Parathyroid adenoma (tissue), 2 donors: Measurements from ENCODE around the gene GGT5.

Experiments used
- H2AFZ ChIP-seq: fragments of 300-600 bp; sonication (generic); one replicate; pipeline ENCODE4 v1.7.0; 2017; ENCODE audit warnings: antibody characterized with exemption, mild to moderate bottlenecking
- H3K27ac ChIP-seq: fragments of 300-600 bp; sonication (generic); one replicate; pipeline ENCODE4 v1.7.0; 2017
- H3K27me3 ChIP-seq: fragments of 300-600 bp; sonication (generic); one replicate; pipeline ENCODE4 v1.7.0; 2017; ENCODE audit warnings: low read length; ENCODE audit not compliant: control insufficient read depth, insufficient read depth
- H3K36me3 ChIP-seq: fragments of 300-600 bp; sonication (generic); one replicate; pipeline ENCODE4 v1.7.0; 2017; ENCODE audit warnings: low read length; ENCODE audit not compliant: control insufficient read depth, insufficient read depth
- H3K4me1 ChIP-seq: fragments of 300-600 bp; sonication (generic); one replicate; pipeline ENCODE4 v1.7.0; 2017; ENCODE audit warnings: control low read depth
- H3K4me2 ChIP-seq: fragments of 300-600 bp; sonication (generic); one replicate; pipeline ENCODE4 v1.7.0; 2017; ENCODE audit warnings: low read length
- H3K4me3 ChIP-seq: fragments of 300-600 bp; sonication (generic); one replicate; pipeline ENCODE4 v1.7.0; 2017; ENCODE audit warnings: low read depth, low read length
- H3K79me2 ChIP-seq: fragments of 300-600 bp; sonication (generic); one replicate; pipeline ENCODE4 v1.7.0; 2017; ENCODE audit warnings: control low read depth
- H3K9ac ChIP-seq: fragments of 300-600 bp; sonication (generic); one replicate; pipeline ENCODE4 v1.7.0; 2017; ENCODE audit warnings: mild to moderate bottlenecking
- H3K9me3 ChIP-seq: fragments of 300-600 bp; sonication (generic); one replicate; pipeline ENCODE4 v1.7.0; 2017; ENCODE audit warnings: low read length; ENCODE audit not compliant: control insufficient read depth
- CTCF ChIP-seq: fragments of 300-600 bp; sonication (generic); IDR thresholded peaks from one replicate; pipeline ENCODE4 v1.7.0; 2017; ENCODE audit warnings: antibody characterized with exemption, mild to moderate bottlenecking
- donor health status: primary hyperparathyroidism.

GGT5 gene

GRCh38 chr22:24225951-24226350, 18.9 kb downstream of the GGT5 start:
- H3K36me3 ChIP-seq, result no peaks in the 10 kb centered on the region
- H3K4me1 ChIP-seq, result no peaks in the 10 kb centered on the region
- H3K27ac ChIP-seq, result no peak overlapping the region
- no peak overlapping the region for H3K9ac ChIP-seq
- H3K27me3 ChIP-seq, result no peaks in the 10 kb centered on the region
- no peak overlapping the region for H3K4me2 ChIP-seq
- no peak overlapping the region for H2AFZ ChIP-seq
- no peaks in the 10 kb centered on the region for H3K9me3 ChIP-seq
- TF ChIP-seq CTCF, result no peak
- no peak overlapping the region for H3K4me3 ChIP-seq
- H3K79me2 ChIP-seq, result no peaks in the 10 kb centered on the region

GRCh38 chr22:24225044-24225601, 19.8 kb downstream of the GGT5 start:
- Histone ChIP-seq H3K4me2 (no peak overlapping the region), H3K4me3 (no peak overlapping the region), H3K27ac (no peak overlapping the region), H2AFZ (no peak overlapping the region), H3K36me3 (no peaks in the 10 kb centered on the region), H3K79me2 (no peaks in the 10 kb centered on the region), H3K4me1 (no peaks in the 10 kb centered on the region), H3K9ac (no peak overlapping the region), H3K9me3 (no peaks in the 10 kb centered on the region), H3K27me3 (no peaks in the 10 kb centered on the region)
- TF ChIP-seq CTCF, result no peak

- no peak overlapping the region for H3K4me3 ChIP-seq
- H3K79me2 ChIP-seq, result no peaks in the 10 kb centered on the region
- no peaks in the 10 kb centered on the region for H3K9me3 ChIP-seq
- no peak overlapping the region for H3K4me2 ChIP-seq
- no peak overlapping the region for H3K27ac ChIP-seq
- H3K36me3 ChIP-seq, result no peaks in the 10 kb centered on the region
- H3K4me1 ChIP-seq, result no peaks in the 10 kb centered on the region
- no peaks in the 10 kb centered on the region for H3K27me3 ChIP-seq
- TF ChIP-seq CTCF, result no peak
- no peak overlapping the region for H2AFZ ChIP-seq
- no peak overlapping the region for H3K9ac ChIP-seq
These were observed 20.4 kb downstream of the GGT5 start for GRCh38 chr22:24224468-24224867.

- Histone ChIP-seq H3K4me1 (no peaks in the 10 kb centered on the region), H3K27me3 (no peaks in the 10 kb centered on the region), H3K79me2 (no peaks in the 10 kb centered on the region), H3K9me3 (no peaks in the 10 kb centered on the region), H3K4me2 (no peak overlapping the region), H3K4me3 (no peak overlapping the region), H3K36me3 (no peaks in the 10 kb centered on the region), H2AFZ (no peak overlapping the region), H3K9ac (no peak overlapping the region), H3K27ac (no peak overlapping the region)
- TF ChIP-seq CTCF, result no peak
These were observed 25.1 kb downstream of the GGT5 start for GRCh38 chr22:24219750-24220149.

- no peaks in the 10 kb centered on the region for H3K79me2 ChIP-seq
- no peak overlapping the region for H3K4me3 ChIP-seq
- no peaks in the 10 kb centered on the region for H3K9me3 ChIP-seq
- TF ChIP-seq CTCF, result no peak
- no peaks in the 10 kb centered on the region for H3K27me3 ChIP-seq
- H3K4me1 ChIP-seq, result no peaks in the 10 kb centered on the region
- no peak overlapping the region for H2AFZ ChIP-seq
- no peak overlapping the region for H3K4me2 ChIP-seq
- H3K36me3 ChIP-seq, result no peaks in the 10 kb centered on the region
- no peak overlapping the region for H3K9ac ChIP-seq
- no peak overlapping the region for H3K27ac ChIP-seq
These were observed 27.5 kb downstream of the GGT5 start for GRCh38 chr22:24217384-24217783.
